Epithelial cell of proximal tubule (primary cell): Measurements from ENCODE around the gene GPR153. TPM values are rescaled to one million over a fixed set of nuclear protein-coding genes. Genes with fewer than 3 reads are reported as not detected.

Experiments
- DNase-seq: peaks from one replicate; pipeline ENCODE4 v3.0.0-alpha.2; 2011; ENCODE audit warnings: low read depth
- H3K4me3 ChIP-seq: 2 replicates; pipeline ENCODE4 v1.5.1; 2011; ENCODE audit warnings: low read depth, mild to moderate bottlenecking, low read length
- total RNA-seq: library from RNA; depleted of rRNA; stranded (reverse); fragments of >200 nt; gene quantifications from 2 replicates; pipeline ENCODE4 v1.2.3, GENCODE V29; 2015
- TF ChIP-seq, protein P1 (sequence below): conservative IDR thresholded peaks from 2 replicates; pipeline ENCODE4 v1.5.1; 2012; ENCODE audit warnings: low read depth, mild to moderate bottlenecking, low read length

Gene GPR153
- total RNA-seq, 1 donor from 2014 or later: 6.4 TPM

DNA sequence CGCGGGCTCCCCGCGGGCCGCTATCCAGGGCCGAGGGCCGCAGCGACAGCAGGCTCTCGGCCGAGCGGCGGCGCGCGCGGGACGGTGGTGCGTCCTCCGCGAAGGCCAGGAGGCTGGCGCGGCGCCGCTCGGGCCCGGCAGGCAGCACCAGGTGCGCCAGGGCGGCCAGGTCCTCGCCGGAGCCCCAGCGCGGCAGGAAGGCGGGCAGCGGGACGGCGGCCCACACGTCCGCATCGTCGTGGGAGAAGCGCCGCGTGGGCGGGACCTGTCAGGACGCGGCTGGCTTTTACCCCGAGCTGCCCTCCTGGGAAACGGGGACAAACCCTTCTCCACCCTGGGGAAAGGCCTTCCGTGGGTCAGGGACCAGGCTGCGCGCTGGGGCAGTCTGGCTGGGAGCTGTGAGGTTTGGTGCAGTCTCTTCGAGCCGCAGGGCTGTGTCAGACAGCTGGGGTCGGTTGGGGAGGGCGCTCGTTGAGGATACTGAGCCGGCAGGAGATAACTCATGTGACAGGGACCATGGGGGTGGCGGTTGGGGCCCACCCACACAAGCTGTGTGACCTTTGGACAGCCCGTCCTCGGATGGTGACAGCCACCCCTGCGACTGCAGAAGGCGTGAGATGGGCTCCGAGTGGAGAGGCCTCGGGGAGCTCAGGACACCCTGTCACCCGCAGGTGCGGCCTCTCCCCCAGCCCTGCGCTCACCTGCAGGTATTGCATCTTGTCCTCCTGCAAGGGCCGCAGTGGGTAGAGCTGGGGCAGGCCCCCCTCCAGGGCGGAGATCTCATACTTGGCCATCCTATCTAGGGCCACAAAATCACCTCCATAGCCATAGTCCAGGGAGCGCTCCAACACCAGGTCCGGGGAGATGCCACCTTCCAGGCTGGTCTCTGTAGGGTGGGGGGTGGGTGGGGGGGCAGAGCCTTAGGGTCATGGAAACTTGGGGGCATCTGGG lies 10.9 kb downstream of the GPR153 start:
- no peak overlapping the region for H3K4me3 ChIP-seq
- TF ChIP-seq, protein P1, sequence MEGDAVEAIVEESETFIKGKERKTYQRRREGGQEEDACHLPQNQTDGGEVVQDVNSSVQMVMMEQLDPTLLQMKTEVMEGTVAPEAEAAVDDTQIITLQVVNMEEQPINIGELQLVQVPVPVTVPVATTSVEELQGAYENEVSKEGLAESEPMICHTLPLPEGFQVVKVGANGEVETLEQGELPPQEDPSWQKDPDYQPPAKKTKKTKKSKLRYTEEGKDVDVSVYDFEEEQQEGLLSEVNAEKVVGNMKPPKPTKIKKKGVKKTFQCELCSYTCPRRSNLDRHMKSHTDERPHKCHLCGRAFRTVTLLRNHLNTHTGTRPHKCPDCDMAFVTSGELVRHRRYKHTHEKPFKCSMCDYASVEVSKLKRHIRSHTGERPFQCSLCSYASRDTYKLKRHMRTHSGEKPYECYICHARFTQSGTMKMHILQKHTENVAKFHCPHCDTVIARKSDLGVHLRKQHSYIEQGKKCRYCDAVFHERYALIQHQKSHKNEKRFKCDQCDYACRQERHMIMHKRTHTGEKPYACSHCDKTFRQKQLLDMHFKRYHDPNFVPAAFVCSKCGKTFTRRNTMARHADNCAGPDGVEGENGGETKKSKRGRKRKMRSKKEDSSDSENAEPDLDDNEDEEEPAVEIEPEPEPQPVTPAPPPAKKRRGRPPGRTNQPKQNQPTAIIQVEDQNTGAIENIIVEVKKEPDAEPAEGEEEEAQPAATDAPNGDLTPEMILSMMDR: no peak

DNA sequence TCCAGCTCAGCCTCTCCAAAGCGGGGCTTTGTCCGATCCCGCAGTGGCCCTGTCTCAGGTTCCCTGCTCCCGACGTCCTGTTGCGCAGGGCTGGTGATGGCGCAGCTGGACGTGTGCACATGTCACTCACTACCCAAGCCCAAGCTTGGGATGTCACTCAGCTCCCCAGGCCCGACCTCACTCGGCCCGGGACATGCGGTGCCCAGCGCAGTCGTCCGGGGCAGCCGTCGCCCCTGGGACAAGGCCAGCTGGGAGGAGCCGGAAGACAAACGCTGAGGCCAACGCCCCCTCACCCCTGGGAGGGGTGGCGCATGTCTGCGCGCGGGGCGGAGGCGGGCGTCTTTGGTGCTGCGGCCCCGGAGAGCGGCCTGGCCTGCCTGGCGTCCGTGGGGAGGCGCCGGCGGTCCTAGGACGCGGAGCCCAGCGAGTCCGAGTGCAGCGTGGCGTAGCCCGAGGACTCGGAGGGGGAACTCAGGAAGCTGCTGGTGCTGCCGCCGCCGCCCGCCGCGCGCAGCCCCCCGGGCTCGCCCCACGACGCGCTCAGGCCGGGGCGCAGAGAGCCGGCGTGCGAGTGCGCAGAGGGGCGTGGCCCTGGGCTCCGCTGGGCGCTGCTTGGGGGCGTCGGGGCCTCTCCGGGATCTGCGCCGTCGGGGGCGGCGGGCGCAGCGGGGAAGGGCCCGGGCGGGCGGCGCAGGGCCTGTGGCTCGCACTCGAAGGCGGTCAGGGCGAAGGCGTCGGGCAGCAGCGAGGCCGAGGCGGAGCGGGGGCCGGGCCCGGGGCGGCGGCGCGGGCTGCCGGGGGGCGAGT lies 11.8 kb downstream of the GPR153 start:
- H3K4me3 ChIP-seq: no peak overlapping the region
- TF ChIP-seq, protein P1: no peak
- DNase-seq: no peak

More for the DNA sequence above, 10.9 kb downstream of the GPR153 start:
- no peak for DNase-seq

DNA sequence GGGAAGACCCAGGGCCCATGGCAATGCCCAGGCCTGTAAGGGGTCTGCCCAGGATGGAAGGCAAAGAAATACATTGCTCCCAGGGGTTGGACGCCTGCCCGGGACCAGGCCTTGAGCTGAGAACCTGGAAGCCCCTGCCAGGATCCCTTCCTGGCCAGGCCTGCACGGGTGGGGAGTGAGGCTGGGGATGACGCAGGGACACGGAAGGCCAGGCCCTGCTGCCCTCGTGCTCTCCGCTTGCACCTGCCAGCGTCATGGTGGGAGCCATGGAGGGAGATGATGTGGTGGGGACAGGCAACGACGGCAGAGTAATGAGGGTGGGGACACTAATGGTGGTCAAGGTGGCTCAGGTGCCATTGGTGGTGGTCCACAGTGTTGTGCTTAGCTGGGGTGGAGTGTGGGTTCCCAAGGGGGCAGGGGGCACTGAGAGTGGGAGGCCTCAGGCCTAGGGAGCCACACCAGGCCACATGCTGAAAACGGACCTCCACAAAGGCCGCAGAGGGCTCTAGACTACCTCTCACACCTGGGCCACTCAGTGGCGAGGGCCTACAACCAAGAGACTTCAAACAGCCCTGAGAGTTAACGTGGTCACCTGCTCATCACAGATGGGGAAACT lies 12.6 kb downstream of the GPR153 start:
- TF ChIP-seq, protein P1: no peak
- DNase-seq: no peak
- H3K4me3 ChIP-seq: no peak overlapping the region

DNA sequence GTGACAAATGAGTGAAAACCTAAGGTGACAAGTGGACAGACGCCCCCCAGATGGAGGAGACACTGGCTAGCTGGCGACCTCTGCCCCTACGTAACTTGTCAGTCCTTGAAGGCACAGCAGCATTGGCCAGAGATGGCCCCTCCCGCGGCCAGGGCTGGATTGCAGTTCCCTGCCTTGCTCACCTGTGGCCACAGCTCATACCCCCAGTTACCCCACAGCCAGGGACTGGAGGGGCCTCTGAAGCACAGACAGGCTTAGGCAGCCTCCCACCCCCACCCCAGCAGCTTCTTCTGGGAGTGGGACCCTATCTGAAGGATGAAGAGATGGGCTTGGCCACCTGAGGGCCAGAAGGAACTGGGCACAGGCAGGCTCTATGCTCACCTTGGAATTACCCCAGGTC lies 13.2 kb downstream of the GPR153 start:
- no peak overlapping the region for H3K4me3 ChIP-seq
- DNase-seq: no peak
- TF ChIP-seq, protein P1: no peak

DNA sequence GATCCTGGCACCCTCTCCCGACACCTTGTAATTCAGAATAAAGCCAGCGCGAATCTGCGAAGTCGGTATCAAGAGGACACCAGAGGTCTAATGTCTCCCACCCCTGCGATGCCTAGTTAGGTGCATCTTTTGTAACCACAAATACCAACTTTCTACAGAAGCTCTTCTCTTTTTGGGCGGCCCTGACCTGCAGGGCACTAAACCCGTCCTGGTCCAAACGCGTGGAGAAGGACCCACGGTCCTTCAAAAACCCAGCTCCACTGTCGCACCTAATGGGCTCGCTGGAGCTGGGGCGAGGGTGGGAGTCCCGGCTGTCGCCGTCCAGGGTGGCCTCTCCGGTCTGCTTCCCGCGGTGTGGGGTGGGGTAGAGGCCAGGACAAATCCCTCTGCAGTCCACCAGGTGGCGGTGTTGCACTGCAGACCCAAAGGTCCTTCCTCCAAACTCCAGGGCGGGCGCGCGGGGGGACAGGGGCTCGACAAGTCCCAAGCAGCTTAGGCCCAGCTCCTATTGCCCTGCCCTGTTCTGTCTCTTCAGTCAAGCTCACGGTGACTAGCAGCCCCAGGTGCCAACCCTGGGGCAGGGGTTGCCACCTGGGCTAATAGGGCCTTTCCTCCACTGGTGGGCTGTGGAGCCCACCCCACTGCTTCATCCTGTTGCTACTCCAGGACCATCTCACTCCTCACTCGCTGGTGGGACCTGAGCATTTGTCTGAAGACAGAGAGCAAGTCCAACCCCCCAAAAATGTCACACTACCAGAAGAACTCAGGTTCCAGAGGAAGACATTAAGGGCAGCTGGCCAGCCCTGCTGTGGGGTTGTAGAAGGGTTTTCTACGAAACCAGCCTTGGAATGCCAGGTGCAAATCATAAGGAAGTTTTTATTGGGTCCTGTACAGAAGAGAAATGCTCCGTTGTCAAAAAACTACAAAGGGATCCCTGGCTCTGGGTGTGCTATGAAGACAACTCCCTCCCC lies 14.1 kb downstream of the GPR153 start:
- TF ChIP-seq, protein P1: peak; percentile 78
- DNase-seq: no peak
- H3K4me3 ChIP-seq: no peak overlapping the region

DNA sequence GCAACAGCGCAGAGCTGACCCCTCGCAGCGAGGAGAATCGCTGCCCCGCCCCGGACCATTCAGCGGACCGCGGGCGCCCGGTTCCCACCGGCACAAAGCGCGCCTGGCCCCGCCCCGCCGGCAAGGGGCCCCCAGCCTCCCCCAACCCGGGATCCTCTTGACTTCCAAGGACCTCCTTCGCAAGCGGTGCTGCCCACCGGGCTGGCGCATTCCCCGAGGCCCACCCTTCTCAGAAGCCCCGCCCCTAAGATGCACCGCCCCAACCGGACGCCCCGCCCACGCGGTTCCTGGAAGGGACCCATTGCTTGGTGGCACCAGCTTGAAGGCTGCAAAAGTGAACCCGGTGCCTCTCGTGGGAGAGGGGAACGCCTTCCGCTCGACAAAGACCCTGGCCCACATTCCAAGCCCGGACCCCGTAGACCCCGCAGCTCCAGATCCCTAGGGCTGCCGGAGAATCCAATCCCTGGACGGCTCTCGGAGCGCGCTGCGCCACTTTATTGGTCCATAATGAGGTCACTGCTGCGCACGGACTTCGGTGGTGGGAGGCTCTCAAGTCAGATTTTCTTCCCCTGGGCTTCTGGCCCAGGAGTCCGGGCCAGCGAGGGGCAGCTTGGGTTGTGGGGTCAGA lies 14.9 kb downstream of the GPR153 start:
- TF ChIP-seq, protein P1: no peak
- DNase-seq: no peak
- H3K4me3 ChIP-seq: no peak overlapping the region
